DMS114 treated with DMSO at 0.1 percent for 48 hours (cell line): ENCODE data around the gene ZNF782.
"Not testable (repeated sequence)": the region's sequence is repeated elsewhere in the genome, so short reads cannot be mapped to it uniquely, and the experiment has no call there.

Experiments
- DNase-seq: peaks from one replicate; lab custom pipeline; 2025; ENCODE audit not compliant: unreplicated experiment; lab: John Stamatoyannopoulos, UW

ZNF782 gene

DNA sequence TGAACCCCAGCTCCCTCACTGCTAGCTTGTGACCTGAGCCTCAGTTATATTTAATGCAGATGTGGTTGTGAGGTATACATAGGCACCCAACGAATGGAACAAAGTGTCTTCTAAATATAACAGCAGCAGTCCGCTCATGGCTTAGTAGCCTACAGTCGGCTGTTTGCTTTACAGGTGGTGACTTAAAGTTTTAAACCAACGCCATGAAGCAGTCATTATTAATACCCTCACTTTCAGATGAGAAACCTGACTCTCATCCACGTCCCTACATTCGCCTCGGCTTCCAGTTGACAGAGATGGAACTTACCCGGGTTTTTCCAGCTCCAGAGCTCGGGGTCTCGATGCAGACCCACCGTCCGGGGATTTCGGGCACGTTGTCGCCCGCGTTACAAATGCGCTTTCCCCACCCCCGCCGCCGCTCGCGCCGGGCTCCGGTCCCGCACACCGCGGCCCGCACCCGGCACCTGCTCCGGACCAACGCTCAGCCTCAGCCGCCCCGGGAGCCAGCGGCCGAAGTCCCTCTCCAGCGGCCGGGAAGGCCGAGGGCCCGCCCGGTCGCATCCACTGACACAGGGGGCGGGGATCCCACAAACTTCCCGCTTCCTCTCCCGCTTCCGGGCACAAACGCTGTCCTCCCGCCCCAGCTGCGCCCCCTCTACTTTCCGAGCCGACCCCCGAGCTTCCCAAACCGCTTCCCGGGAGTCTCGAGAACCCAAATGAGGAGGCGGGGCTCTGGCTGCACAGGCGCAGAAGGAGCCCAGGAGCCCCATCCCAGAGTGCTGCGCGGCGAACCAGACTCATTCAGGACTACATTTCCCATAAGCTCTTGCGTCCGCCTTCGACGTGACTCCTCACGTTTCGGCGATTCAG lies at the start of gene ZNF782:
TSS of gene ZNF782 (minus strand) at position 734 of the 870 bp plus-strand sequence. CDS start 2,553 bp downstream, outside the sequence.
- peak; percentile 86 for DNase-seq

DNA sequence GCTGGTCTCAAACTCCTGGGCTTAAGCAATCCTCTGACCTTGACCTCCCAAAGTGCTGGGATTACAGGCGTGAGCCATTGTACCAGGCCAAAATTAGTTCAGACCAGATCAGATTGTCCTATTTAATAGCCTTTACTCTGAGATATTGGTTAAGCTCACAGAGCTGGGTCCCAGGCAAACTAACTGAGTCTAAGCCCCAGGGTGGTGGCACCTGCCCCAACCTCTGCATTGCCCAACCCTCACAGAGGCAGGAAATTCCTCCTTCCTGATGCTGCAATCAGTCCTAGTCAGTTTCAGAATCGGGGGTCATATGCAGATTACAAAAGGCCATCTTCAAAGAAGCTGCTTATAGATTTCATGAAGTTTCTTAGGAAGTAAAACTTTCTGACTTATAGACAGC lies 45.7 kb upstream of the ZNF782 start:
- DNase-seq, result not testable (repeated sequence)

- no peak for DNase-seq
These were observed 37.8 kb upstream of the ZNF782 start for GRCh38 chr9:96892131-96892530.

DNA sequence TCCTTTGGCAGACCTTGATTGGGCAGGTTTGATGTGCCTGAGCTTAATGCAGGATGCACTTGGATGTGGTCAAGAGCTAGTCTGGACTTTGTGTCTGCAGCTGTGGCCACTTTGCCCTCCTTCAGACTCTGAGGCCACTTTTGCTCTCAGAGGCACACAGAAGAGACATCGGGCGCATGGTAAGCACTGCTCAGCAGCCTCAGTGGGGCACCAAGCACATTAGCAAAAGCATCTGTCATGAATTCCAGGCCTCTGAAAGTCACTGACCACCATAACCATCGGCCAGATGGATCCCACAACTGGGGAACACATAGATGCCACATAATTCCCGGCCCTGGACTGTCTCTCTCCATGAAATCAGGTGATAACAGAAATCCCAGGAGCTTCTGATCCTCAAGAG lies 34.3 kb upstream of the ZNF782 start:
- DNase-seq, result no peak

GRCh38 chr9:96885424-96885823 lies 31.1 kb upstream of the ZNF782 start:
- DNase-seq, result no peak

DNA sequence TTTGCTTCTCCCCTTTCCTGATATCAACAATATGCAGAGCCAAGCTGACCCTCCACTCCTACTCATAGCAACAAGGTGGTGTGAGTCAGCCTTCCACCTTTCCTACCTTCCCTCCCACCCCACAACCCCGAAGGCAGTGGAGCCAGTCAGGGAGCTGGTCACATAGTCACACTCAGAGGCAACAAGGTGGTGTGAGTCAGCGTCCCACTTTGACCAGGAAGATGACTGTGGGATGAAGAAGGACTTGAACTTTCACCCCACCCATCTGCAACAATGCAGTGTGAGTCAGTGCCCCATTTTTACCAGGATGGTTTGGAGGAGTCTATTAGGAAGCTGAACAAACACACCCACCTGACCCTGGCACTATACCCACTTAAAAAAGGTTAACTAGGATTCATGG lies 30.1 kb upstream of the ZNF782 start:
- DNase-seq, result no peak

GRCh38 chr9:96883922-96884321 lies 29.6 kb upstream of the ZNF782 start:
- DNase-seq, result no peak

DNA sequence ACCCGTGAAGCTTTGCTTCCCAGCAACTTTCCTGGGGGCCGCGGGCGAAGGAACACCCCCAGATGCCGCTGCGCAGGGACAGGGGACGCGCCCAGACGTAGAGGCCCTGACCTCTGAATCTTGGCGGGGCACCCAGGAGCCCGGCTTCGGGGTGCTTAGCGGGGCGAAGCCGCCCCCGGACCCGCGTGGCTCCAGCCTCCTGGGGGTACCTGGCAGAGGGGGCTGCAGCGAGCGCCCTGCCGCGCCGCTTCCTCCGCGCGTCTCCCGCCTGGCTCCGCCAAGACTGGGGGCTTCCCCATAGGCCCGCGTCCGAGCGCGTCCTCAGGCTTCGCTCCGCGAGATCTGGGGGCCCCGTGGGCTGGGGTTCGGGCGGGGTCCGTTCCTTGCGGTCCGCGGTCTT lies 23.0 kb upstream of the ZNF782 start:
- no peak for DNase-seq

DNA sequence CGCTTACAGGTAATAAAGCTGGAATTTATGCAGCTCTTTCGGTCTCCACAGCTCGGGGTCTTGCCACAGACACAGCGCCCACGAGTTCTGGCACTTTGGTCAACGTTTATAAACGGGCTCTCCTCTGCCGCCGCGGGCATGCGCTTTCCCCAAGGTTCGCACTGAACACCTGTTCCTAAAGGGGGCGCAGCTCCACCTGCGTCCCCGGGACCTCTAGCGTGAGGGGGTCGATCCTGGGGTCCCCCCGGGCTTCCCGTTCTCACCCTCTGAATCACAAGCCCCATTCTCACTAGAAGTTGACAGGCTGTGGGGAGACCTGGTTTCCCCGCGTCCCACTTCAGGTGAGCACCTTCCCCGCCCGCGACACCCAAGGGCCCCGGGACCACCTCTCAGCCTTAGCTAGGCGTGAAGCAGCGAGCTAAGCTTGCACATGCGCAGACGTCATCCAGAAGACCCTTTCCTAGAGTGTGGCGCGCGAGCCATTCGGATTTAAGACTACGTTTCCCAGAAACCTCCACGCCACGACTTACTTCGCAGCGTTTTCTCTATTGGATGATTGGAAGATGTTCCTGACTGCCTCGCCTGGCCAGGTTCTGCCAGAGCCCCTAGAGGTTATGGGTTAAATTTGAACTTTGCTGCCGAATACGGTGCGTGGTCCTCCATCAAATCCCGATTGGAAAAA lies 21.3 kb upstream of the ZNF782 start:
- DNase-seq, result peak; percentile 85

- no peak for DNase-seq
These were observed 20.7 kb upstream of the ZNF782 start for GRCh38 chr9:96874947-96875460.

GRCh38 chr9:96874201-96874785 lies 20.0 kb upstream of the ZNF782 start:
- DNase-seq, result no peak

- DNase-seq, result no peak
These were observed 16.9 kb upstream of the ZNF782 start for GRCh38 chr9:96871176-96871575.

DNA sequence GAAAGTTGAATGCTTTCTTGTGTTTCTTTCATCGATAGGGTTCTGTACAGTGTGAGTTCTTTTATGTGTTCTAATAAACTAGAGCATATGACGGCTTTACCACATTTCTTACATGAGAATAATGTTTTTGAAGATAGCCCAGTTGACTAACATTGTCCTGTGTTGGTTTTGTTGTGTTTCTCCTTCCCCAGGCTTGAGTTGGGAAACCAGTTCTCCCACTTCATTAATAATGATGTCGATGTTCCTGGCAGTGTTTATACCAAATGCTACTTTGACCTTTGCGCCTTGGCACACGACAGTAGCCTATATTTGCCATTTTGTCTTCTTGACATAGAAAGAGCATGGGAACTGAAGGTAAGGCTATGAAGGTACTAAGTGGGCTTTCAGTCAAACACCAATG lies 14.4 kb upstream of the ZNF782 start:
- no peak for DNase-seq

DNA sequence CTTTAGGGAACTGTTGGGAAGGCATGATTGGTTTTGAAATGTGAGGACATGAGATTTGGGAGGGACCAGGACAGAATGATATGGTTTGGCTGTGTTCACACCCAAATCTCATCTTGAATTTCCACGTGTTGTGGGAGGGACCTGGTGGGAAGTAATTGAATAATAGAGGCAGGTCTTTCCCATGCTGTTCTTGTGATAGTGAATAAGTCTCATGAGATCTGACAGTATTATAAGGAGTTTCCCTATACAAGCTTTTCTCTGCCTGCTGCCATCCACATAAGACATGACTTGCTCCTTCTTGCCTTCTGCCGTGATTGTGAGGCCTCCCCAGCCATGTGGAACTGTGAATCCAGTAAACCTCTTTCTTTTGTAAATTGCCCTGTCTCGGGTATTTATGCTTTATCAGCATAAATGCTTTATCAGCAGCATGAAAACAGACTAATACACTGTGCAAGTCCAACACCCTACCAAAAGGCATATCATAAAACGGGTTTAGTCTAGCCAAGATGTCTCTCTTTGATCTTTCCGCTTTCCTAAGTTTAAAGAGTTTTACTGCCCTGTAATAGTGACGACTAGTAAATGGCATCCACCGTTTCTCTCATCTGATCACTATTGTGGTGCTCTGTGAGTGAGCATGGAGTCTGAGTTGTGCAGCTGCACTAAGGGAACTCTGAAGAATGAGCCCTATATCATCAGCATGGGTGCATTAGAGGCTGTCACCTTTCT lies 12.9 kb upstream of the ZNF782 start:
- DNase-seq, result no peak

DNA sequence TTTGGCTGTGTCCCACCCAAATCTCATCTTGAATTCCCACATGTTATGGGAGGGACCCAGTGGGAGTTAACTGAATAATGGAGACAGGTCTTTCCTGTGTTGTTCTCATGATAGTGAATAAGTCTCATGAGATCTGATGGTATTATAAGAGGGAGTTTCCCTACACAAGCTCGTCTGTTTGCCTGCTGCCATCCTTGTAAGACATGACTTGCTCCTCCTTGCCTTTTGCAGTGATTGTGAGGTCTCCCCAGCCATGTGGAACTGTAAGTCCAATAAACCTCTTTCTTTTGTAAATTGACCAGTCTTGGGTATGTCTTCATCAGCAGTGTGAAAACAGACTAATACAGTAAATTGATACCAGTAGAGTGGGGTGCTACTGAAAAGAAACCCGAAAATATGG lies 10.9 kb upstream of the ZNF782 start:
- not testable (repeated sequence) for DNase-seq

DNA sequence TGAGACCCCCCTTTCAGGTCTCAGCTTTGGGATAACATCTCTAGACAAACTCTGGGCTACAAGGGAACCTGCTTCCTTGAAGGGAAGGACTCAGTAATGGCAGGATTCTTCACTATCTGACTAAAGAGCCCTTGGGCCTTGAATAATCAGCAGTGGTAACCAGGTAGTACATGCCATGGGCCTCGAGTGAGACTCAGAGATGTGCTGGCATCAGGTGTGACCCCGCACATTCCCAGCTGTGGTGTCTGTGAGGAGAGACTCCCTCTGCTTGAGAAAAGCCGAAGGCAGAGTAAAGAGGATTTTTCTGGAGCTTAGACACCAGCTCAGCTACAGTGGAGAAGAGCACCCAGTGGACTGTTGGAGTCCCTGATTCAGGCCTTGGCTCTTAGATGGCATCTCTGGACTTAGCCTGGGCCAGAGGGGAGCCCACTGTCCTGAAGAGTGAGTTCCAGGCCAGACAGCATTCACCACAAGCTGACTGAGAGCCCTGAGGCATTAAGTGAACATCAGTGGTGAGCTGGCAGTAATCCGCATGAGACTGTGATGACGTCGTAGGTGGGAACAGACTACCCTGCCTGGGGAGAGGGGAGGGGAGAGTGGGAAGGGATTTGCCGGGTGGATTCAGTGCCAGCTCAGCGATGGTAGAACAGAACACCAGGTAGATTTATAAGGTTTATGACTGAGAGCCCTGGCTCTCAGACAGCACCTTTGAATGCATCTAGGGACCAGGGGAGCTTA lies 5.3 kb upstream of the ZNF782 start:
- DNase-seq, result no peak

- no peak for DNase-seq
These were observed 4.4 kb upstream of the ZNF782 start for GRCh38 chr9:96858670-96859069.

DNA sequence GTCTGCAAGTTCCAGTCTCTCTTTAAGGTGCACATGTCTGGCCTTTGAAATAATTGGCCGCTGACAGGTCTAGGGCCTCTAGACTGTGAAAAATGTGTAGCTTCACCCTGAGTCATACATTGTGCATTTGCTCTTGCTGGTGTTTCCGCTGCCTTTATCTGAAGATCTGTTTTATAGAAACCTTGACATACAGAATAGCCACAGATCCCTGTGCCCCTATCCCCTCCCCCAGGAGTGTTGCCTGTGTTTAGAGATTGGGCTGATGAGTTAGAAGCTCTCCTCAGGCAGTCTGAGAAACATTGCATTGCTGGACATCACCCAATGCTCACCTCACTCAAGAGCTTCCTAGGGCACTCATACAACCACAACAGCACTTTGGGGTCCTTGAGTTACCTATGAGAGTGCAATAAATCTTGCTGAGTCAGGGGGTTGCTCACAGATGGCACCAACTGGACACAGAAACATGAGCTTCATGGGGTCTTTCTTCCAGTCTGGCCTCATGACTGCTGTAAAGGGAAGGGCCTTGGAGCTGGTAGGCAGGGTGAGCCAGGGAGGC lies 3.8 kb upstream of the ZNF782 start:
- no peak for DNase-seq

- peak; percentile 17 for DNase-seq
These were observed 2.3 kb upstream of the ZNF782 start for GRCh38 chr9:96856363-96857286.
